HepG2 (cell line): Measurements from ENCODE around the gene SSBP4. TPM values are rescaled to one million over a fixed set of nuclear protein-coding genes. Genes with fewer than 3 reads are reported as not detected.

Experiments used
- ATAC-seq: fragments of 200-7000 bp; cut with Tn5 transposase; 3 replicates; pipeline ENCODE4 v1.9.1; 2020; ENCODE audit warnings: mild to moderate bottlenecking, moderate library complexity
- BruUV-seq: library from RNA; stranded (reverse); fragments of 400-500 nt; replicated peaks from 2 replicates; lab custom pipeline; 2021; lab: Mats Ljungman, UMichigan
- CTCF ChIA-PET: fragments of 300-600 bp; formaldehyde crosslinking; extraction: SDS; loops from one replicate; lab custom pipeline; 2021; ENCODE audit warnings: low total read pairs, inconsistent platforms, low intra/inter-chr PET ratio; lab: Yijun Ruan, JAX
- POLR2A ChIA-PET: fragments of 350-600 bp; sonication (Branson Sonifier 250); formaldehyde crosslinking; loops from one replicate; lab custom pipeline; 2020; ENCODE audit warnings: antibody characterized with exemption, inconsistent platforms; lab: Yijun Ruan, JAX
- DNase-seq: peaks from one replicate; pipeline ENCODE4 v3.0.0-alpha.2; 2015; ENCODE audit warnings: low spot score
- FAIRE-seq: peaks from 3 replicates; lab custom pipeline; 2011; peaks lifted over from hg19 to GRCh38; lab: Jason Lieb, UNC
- H2AFZ ChIP-seq: one replicate; pipeline ENCODE4 v1.6.1; 2011; ENCODE audit warnings: low read length, inconsistent platforms
- H3K27ac ChIP-seq: fragments of 300-600 bp; 3 replicates; pipeline ENCODE4 v1.8.0; 2011; ENCODE audit warnings: mixed run types, mild to moderate bottlenecking, mixed read lengths, low read length, inconsistent platforms; ENCODE audit not compliant: insufficient read depth; ENCODE audit errors: extremely low read length
- H3K27me3 ChIP-seq, 2 experiments: fragments of 200-600 bp in 1 of 2; 2 replicates in 1 of 2; 3 replicates in 1 of 2; pipeline versions ENCODE4 v1.6.0 to v1.8.0; 2011; ENCODE audit warnings: low read length in 2 of 2, mild to moderate bottlenecking in 2 of 2, moderate library complexity in 2 of 2, inconsistent platforms in 1 of 2; ENCODE audit not compliant: insufficient read depth in 2 of 2, control insufficient read depth in 1 of 2
- H3K36me3 ChIP-seq, 2 experiments: fragments of 200-600 bp in 1 of 2; replicated peaks in 1 of 2; 2 replicates in 1 of 2; 3 replicates in 1 of 2; pipeline versions ENCODE4 v1.5.1 to v1.8.0; 2011; ENCODE audit warnings: low read length in 2 of 2, inconsistent platforms in 1 of 2; ENCODE audit not compliant: insufficient read depth in 2 of 2, control insufficient read depth in 1 of 2
- H3K4me1 ChIP-seq: 2 replicates; pipeline ENCODE4 v1.5.1; 2012; ENCODE audit warnings: low read length, inconsistent platforms; ENCODE audit not compliant: insufficient read depth
- H3K4me2 ChIP-seq: 2 replicates; pipeline ENCODE4 v1.6.0; 2011; ENCODE audit warnings: low read depth, low read length, inconsistent platforms
- H3K4me3 ChIP-seq, 3 experiments: fragments of 200-600 bp in 1 of 3; sonication (generic), shearing (Covaris generic) in 1 of 3; replicated peaks in 1 of 3; 2 replicates each; pipeline ENCODE4 v1.5.1; 2011 to 2016; ENCODE audit warnings: low read length in 3 of 3, inconsistent platforms in 2 of 3, low read depth in 2 of 3, mild to moderate bottlenecking in 2 of 3, control low read depth in 1 of 3, mixed read lengths in 1 of 3; ENCODE audit not compliant: insufficient read depth in 1 of 3
- H3K79me2 ChIP-seq: one replicate; pipeline ENCODE4 v1.6.1; 2011; ENCODE audit warnings: low read length, inconsistent platforms; ENCODE audit not compliant: insufficient read depth
- H3K9ac ChIP-seq: 2 replicates; pipeline ENCODE4 v1.6.0; 2011; ENCODE audit warnings: mild to moderate bottlenecking, low read depth, low read length, inconsistent platforms; ENCODE audit not compliant: insufficient read depth
- H3K9me3 ChIP-seq: 2 replicates; pipeline ENCODE4 v1.5.1; 2012; ENCODE audit warnings: mild to moderate bottlenecking, low read length
- H4K20me1 ChIP-seq: 2 replicates; pipeline ENCODE4 v1.6.0; 2011; ENCODE audit warnings: inconsistent platforms, mild to moderate bottlenecking, low read length, moderate library complexity; ENCODE audit not compliant: insufficient read depth
- BRCA1 ChIP-seq: sonication (generic); formaldehyde crosslinking; IDR thresholded peaks from 2 replicates; pipeline ENCODE4 v1.4.0; 2020; ENCODE audit warnings: missing genetic modification reagents
- EP300 ChIP-seq, 3 experiments: sonication (generic) in 1 of 3; formaldehyde crosslinking in 1 of 3; IDR thresholded peaks; 2 replicates each; pipeline versions ENCODE4 v1.5.1 to v1.6.1; 2011 to 2020; ENCODE audit warnings: low read depth in 2 of 3, low read length in 2 of 3, borderline replicate concordance in 1 of 3, improper control_type of control experiment in 1 of 3, mild to moderate bottlenecking in 1 of 3, missing genetic modification reagents in 1 of 3, moderate library complexity in 1 of 3
- GLI4 ChIP-seq: sonication (generic); formaldehyde crosslinking; IDR thresholded peaks from 2 replicates; pipeline ENCODE4 v1.5.1; 2020; ENCODE audit warnings: missing genetic modification reagents, mild to moderate bottlenecking, moderate library complexity, borderline replicate concordance
- KDM2A ChIP-seq: sonication (generic); formaldehyde crosslinking; IDR thresholded peaks from 2 replicates; pipeline ENCODE4 v1.4.0; 2020; ENCODE audit warnings: low read depth, missing genetic modification reagents, borderline replicate concordance
- MAFG ChIP-seq: sonication (generic); formaldehyde crosslinking; IDR thresholded peaks from 2 replicates; pipeline ENCODE4 v1.5.1; 2020; ENCODE audit warnings: mild to moderate bottlenecking, missing genetic modification reagents
- POLR2AphosphoS2 ChIP-seq: IDR thresholded peaks from 2 replicates; pipeline ENCODE4 v1.6.1; 2011; ENCODE audit warnings: low read depth, low read length, improper control_type of control experiment
- RAD21 ChIP-seq: fragments of 450-650 bp; formaldehyde crosslinking; IDR thresholded peaks from 2 replicates; pipeline ENCODE4 v1.5.0; 2020; ENCODE audit warnings: mild to moderate bottlenecking
- RBAK ChIP-seq: sonication (generic); formaldehyde crosslinking; IDR thresholded peaks from 2 replicates; pipeline ENCODE4 v1.5.1; 2020; ENCODE audit warnings: mild to moderate bottlenecking, missing genetic modification reagents
- TMF1 ChIP-seq: sonication (generic); formaldehyde crosslinking; IDR thresholded peaks from 2 replicates; pipeline ENCODE4 v1.8.1; 2022; ENCODE audit warnings: low read depth, missing genetic modification reagents
- ZNF124 ChIP-seq: sonication (generic); formaldehyde crosslinking; IDR thresholded peaks from 2 replicates; pipeline ENCODE4 v1.4.0; 2020; ENCODE audit warnings: missing genetic modification reagents
- ZNF552 ChIP-seq: sonication (generic); formaldehyde crosslinking; IDR thresholded peaks from 2 replicates; pipeline ENCODE4 v1.9.0; 2022; ENCODE audit warnings: missing genetic modification reagents, mild to moderate bottlenecking, borderline replicate concordance
- WGBS: methylation state at CpG from one replicate; pipeline ENCODE4 v1.1.6; 2017; ENCODE audit warnings: low lambda C conversion rate; 5-methylcytosine and 5-hydroxymethylcytosine counted together
- in situ Hi-C: cut with HindIII; loops from 2 replicates; pipeline ENCODE4 v1.10.0; 2017; ENCODE audit warnings: low pct_unique_long_range_greater_than_20kb; ENCODE audit not compliant: extremely low pct_ligation_motif_present
- intact Hi-C: fragments of 100-400 bp; cut with micrococcal nuclease; formaldehyde crosslinking; loops from one replicate; pipeline ENCODE4 v1.10.0; 2022; ENCODE audit not compliant: unreplicated experiment
- polyA plus RNA-seq, 8 experiments: library from polyadenylated mRNA; depleted of rRNA in 3 of 8; stranded (reverse) in 7 of 8; unstranded in 1 of 8; fragments of >200 nt; fragmentation: Illumina TruSeq in 4 of 8; extraction: Trizol in 4 of 8; gene quantifications; 2 replicates each; pipeline versions ENCODE4 v1.2.1 to v1.2.3, GENCODE V29; 2011 to 2016; ENCODE audit warnings: low read depth in 4 of 8, missing spikeins in 1 of 8, mixed read lengths in 1 of 8; ENCODE audit not compliant: insufficient read depth in 1 of 8
- total RNA-seq, 5 experiments: library from RNA; depleted of rRNA; stranded (reverse); fragments of >200 nt; fragmentation: Illumina TruSeq; extraction: Trizol; gene quantifications; 2 replicates each; pipeline ENCODE4 v1.2.3, GENCODE V29; 2016; ENCODE audit warnings: low read depth in 1 of 5
- TF ChIP-seq, protein P1 (sequence below): IDR thresholded peaks from 2 replicates; pipeline ENCODE4 v1.6.1; 2016; ENCODE audit warnings: missing compliant biosample characterization, missing genetic modification reagents, borderline replicate concordance
- TF ChIP-seq, protein P2 (sequence below): fragments of 450-650 bp; IDR thresholded peaks from 2 replicates; pipeline ENCODE4 v1.6.1; 2017; ENCODE audit warnings: mild to moderate bottlenecking
- TF ChIP-seq, protein P3 (sequence below): sonication (generic); formaldehyde crosslinking; IDR thresholded peaks from 2 replicates; pipeline ENCODE4 v1.4.0; 2020; ENCODE audit warnings: mild to moderate bottlenecking, missing genetic modification reagents, borderline replicate concordance

Gene SSBP4
- total and polyA plus RNA-seq, 2 of the 13 experiments (the other 11 are each of a cell fraction or from before 2014, with no cell fraction given), result 20.8 to 39.5 TPM

DNA sequence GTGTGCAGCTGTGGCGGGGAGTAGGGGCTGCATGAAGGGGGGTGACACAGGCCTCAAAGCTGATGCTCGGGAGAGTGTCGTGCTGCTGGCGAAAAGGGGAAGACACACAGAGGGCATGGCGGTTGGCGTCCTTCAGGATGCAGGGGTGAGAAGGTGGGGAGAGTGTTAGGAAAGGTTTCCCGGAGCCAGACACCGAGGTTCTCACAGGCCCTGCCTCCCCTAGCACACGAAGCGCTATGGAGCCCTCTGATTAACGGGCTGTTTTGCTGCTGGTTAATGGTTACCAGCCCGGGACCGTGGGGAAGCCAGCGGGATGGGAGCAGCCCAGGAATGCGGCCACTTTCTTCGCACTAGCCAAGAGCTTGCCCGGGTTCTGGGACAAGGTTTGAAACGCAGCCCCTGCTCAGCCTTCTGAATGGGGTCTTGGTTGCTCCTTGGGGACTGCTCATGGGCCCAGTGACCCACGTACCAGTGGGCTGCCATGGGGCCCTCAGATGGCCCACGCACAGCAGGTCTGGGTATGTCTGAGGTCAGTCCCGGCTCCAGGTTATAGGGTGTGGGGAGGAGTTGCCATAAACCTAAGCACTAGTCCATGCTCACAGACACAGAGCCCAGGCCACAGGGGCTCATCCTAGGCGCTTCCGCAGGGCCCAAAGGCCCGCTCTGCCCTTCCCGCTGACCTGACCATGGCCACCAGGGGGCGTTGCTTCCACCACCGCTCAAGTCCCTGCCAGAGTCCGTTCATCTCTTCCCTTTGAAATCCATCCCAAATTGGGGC, 50.1 kb downstream of the SSBP4 start (continued):
- TF ChIP-seq, protein P1, sequence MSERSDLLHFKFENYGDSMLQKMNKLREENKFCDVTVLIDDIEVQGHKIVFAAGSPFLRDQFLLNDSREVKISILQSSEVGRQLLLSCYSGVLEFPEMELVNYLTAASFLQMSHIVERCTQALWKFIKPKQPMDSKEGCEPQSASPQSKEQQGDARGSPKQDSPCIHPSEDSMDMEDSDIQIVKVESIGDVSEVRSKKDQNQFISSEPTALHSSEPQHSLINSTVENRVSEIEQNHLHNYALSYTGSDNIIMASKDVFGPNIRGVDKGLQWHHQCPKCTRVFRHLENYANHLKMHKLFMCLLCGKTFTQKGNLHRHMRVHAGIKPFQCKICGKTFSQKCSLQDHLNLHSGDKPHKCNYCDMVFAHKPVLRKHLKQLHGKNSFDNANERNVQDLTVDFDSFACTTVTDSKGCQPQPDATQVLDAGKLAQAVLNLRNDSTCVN (CRISPR knock-in tag), result no peak
- TF ChIP-seq, protein P2, sequence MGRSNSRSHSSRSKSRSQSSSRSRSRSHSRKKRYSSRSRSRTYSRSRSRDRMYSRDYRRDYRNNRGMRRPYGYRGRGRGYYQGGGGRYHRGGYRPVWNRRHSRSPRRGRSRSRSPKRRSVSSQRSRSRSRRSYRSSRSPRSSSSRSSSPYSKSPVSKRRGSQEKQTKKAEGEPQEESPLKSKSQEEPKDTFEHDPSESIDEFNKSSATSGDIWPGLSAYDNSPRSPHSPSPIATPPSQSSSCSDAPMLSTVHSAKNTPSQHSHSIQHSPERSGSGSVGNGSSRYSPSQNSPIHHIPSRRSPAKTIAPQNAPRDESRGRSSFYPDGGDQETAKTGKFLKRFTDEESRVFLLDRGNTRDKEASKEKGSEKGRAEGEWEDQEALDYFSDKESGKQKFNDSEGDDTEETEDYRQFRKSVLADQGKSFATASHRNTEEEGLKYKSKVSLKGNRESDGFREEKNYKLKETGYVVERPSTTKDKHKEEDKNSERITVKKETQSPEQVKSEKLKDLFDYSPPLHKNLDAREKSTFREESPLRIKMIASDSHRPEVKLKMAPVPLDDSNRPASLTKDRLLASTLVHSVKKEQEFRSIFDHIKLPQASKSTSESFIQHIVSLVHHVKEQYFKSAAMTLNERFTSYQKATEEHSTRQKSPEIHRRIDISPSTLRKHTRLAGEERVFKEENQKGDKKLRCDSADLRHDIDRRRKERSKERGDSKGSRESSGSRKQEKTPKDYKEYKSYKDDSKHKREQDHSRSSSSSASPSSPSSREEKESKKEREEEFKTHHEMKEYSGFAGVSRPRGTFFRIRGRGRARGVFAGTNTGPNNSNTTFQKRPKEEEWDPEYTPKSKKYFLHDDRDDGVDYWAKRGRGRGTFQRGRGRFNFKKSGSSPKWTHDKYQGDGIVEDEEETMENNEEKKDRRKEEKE, result no peak
- TF ChIP-seq GLI4, result no peak
- TF ChIP-seq TMF1 (CRISPR knock-in tag), result no peak

DNA sequence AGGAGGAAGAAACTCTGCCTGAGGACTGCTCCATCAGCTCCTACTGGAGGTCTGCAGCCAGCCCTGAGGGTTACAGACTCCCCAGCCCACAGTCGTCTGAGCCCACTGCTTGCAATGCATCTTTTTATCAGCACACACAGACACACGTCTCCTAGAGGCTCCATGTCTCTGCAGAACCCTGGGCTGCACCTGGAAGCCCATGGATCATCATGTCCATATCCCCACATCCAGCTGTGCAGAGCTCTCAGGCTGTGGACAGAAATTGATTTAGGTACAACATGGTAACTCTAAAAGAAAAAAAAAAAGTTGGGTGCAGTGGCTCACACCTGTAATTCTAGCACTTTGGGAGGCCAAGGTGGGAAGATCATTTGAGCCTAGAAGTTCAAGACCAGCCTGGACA, 51.6 kb downstream of the SSBP4 start:
- Histone ChIP-seq H3K79me2 (peaks cover 38% of the 10 kb centered on the region), H3K27me3 (no peaks in the 10 kb centered on the region), H3K27ac (no peak overlapping the region), H4K20me1 (peaks cover 24% of the 10 kb centered on the region; the same call in 1 of the 2 replicates), H3K36me3 (peaks cover 6% of the 10 kb centered on the region in 2 experiments; a peak in 2 of 5 replicates), H3K4me3 (no peak overlapping the region), H3K9me3 (no peaks in the 10 kb centered on the region), H3K4me1 (peaks cover 74% of the 10 kb centered on the region), H3K4me2 (no peak overlapping the region), H3K9ac (no peak overlapping the region), H2AFZ (no peak overlapping the region)
- TF ChIP-seq POLR2AphosphoS2 (no peak), EP300 (IDR thresholded peaks at IDR 0.05; ENCODE audit: low read depth in 2 of 2, low read length in 2 of 2) (no peak), EP300 (CRISPR knock-in tag; IDR thresholded peaks at IDR 0.05; ENCODE audit: borderline replicate concordance) (no peak), RBAK (CRISPR knock-in tag) (no peak), MAFG (no peak), KDM2A (CRISPR knock-in tag) (no peak), ZNF124 (CRISPR knock-in tag) (no peak), ZNF552 (no peak), RAD21 (CRISPR knock-in tag) (no peak), BRCA1 (CRISPR knock-in tag) (no peak)
- TF ChIP-seq, protein P3, sequence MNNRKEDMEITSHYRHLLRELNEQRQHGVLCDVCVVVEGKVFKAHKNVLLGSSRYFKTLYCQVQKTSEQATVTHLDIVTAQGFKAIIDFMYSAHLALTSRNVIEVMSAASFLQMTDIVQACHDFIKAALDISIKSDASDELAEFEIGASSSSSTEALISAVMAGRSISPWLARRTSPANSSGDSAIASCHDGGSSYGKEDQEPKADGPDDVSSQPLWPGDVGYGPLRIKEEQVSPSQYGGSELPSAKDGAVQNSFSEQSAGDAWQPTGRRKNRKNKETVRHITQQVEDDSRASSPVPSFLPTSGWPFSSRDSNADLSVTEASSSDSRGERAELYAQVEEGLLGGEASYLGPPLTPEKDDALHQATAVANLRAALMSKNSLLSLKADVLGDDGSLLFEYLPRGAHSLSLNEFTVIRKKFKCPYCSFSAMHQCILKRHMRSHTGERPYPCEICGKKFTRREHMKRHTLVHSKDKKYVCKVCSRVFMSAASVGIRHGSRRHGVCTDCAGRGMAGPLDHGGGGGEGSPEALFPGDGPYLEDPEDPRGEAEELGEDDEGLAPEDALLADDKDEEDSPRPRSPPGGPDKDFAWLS (CRISPR knock-in tag), result no peak
- intact Hi-C loops (no loop called here), in situ Hi-C loops (loop anchor here (10.0 kb wide), 2 partner anchors 54 to 204 kb away; partner anchors contain the start of gene ELL)
- CTCF ChIA-PET, result interaction anchor here (0.7 to 1.8 kb wide), 4 partner anchors 39 to 204 kb away, joined by 3 to 7 read pairs (median 4); no protein-coding TSS in a partner anchor
- no peak for FAIRE-seq
- DNase-seq, result no peak
- no TSS peak for BruUV-seq
- POLR2A ChIA-PET, result interaction anchor here (1.2 to 1.3 kb wide), 2 partner anchors 26 to 49 kb away, joined by 4 read pairs; no protein-coding TSS in a partner anchor
- WGBS, result 64% methylated on average over 2 of the region's 2 CpGs
- no peak for ATAC-seq
